HuH-7 (cell line): ENCODE measurements around the gene METTL25.
"Not testable (repeated sequence)": the region's sequence is repeated elsewhere in the genome, so short reads cannot be mapped to it uniquely, and the experiment has no call there.

Experiments used
- DNase-seq: peaks from one replicate; pipeline ENCODE4 v3.0.0; 2011; ENCODE audit warnings: low spot score

Gene METTL25

GRCh38 chr12:82358200-82359114 lies at the start of gene METTL25, which contains the start of gene CCDC59:
METTL25 (plus strand) TSS chr12:82358529; CDS start chr12:82358566, 37 bp downstream.
CCDC59 (minus strand) TSS chr12:82358387; CDS start chr12:82358376, 11 bp downstream.
- DNase-seq, result peak; percentile 67

- peak; percentile 1 for DNase-seq
Observed at GRCh38 chr12:82314406-82314892, 43.9 kb upstream of the METTL25 start.

GRCh38 chr12:82319276-82319675 lies 39.1 kb upstream of the METTL25 start:
- DNase-seq, result no peak

GRCh38 chr12:82325540-82326336 lies 32.6 kb upstream of the METTL25 start:
- no peak for DNase-seq

- DNase-seq, result no peak
Observed at GRCh38 chr12:82326905-82327503, 31.3 kb upstream of the METTL25 start.

GRCh38 chr12:82327861-82328260 lies 30.5 kb upstream of the METTL25 start:
- no peak for DNase-seq

GRCh38 chr12:82329508-82329907 lies 28.8 kb upstream of the METTL25 start:
- DNase-seq, result peak; percentile 3

- no peak for DNase-seq
Observed at GRCh38 chr12:82350161-82350560, 8.2 kb upstream of the METTL25 start.

GRCh38 chr12:82351390-82351789 lies 6.9 kb upstream of the METTL25 start:
- no peak for DNase-seq

GRCh38 chr12:82357340-82357739 lies 989 bp upstream of the METTL25 start:
- no peak for DNase-seq

GRCh38 chr12:82357845-82358199 lies 507 bp upstream of the METTL25 start:
- no peak for DNase-seq

GRCh38 chr12:82359115-82359478 lies 768 bp downstream of the METTL25 start:
- peak; percentile 32 for DNase-seq

- not testable (repeated sequence) for DNase-seq
Observed at GRCh38 chr12:82360834-82361233, 2.5 kb downstream of the METTL25 start.

GRCh38 chr12:82361461-82361915 lies 3.2 kb downstream of the METTL25 start:
- DNase-seq, result no peak

GRCh38 chr12:82363990-82364389 lies 5.7 kb downstream of the METTL25 start:
- no peak for DNase-seq

GRCh38 chr12:82366197-82366596 lies 7.9 kb downstream of the METTL25 start:
- DNase-seq, result no peak

GRCh38 chr12:82375201-82375600 lies 16.9 kb downstream of the METTL25 start:
- DNase-seq, result no peak

- no peak for DNase-seq
Observed at GRCh38 chr12:82378997-82379396, 20.7 kb downstream of the METTL25 start.

- no peak for DNase-seq
Observed at GRCh38 chr12:82383930-82384552, 25.7 kb downstream of the METTL25 start.

GRCh38 chr12:82398879-82399278 lies 40.5 kb downstream of the METTL25 start:
- no peak for DNase-seq

GRCh38 chr12:82400819-82401218 lies 42.5 kb downstream of the METTL25 start:
- DNase-seq, result no peak

- no peak for DNase-seq
Observed at GRCh38 chr12:82406651-82407050, 48.3 kb downstream of the METTL25 start.
